Measurements from ENCODE around the gene MMRN2.

GRCh38 chr10:86961481-86962091 is 4.2 kb upstream of the MMRN2 start:
- TF ChIP-seq CTCF (conservative IDR thresholded peaks at IDR 0.05; ENCODE audit: low read depth, low read length) (no peak), EZH2 (IDR thresholded peaks at IDR 0.05; ENCODE audit: borderline replicate concordance, low read depth, low read length, poor library complexity, severe bottlenecking) (no peak)
